ENCODE data around the gene ZIK1.
A peak's percentile ranks its signal among the peaks of the same experiment; 100 is the strongest.

Gene ZIK1

DNA sequence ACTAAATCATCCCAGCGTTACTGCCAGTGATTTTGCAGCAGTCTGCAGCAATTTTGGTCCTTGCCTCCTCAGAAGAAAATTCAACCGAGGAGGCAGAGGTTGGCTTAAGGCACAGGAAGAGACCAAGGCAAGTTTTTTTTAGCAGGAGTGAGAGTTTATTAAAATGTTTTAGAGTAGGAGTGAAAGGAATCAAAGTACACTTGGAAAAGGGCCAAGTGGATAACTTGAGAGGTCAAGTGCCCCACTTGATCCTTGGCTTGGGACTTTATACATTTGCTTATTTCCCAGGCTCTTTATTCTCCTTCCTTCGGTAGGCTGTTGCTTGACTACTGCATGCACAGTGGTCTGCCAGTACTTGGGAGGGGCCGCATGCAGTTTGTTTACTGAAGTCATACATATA lies 27.2 kb downstream of the ZIK1 start:
- no peak for DNase-seq (ENCODE audit: low spot score)

DNA sequence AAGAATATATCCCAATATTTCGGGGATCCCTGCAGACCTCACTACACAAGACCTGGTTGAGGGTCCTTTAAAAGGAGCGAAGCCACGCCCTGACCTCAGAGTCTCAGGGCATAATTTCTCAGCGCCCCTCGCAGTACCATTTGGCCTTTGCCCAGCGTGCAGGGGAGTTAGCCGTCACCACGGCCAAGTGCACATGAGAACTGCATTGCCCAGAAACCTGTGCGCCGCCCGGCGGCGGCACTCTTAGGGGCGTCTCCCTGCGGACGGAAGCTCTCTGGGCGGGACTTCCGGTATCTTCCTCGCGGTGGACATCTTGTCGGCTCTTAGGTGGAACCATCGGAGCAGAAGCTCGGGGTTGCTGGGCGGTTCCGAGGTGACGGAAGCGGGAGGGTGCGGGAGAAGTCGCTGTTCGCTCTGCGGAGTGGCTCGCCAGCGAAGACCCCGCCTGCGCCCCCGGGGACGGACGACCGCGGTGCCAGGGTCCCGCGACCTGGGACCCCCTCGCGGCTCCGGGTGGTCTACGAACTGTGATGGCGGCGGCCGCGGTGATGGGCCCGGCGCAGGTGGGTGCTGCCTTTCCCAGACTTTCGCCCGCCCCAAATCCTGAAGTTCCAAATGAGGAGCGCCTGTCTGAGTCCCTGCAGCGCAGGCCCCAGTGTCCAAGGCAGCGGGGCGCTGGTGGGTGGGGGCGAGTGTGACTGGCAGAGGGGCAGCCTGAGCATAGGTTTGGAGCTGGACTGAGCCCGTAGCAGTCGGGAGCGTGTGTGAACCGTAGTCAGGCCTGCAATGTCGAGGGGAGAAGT lies 30.2 kb downstream of the ZIK1 start, which contains the start of gene ZNF134:
Gene ZNF134 (plus strand): TSS at position 302 of the 803 bp plus-strand sequence. CDS start 5,227 bp downstream, outside the sequence.
- no peak for DNase-seq (ENCODE audit: low spot score)

DNA sequence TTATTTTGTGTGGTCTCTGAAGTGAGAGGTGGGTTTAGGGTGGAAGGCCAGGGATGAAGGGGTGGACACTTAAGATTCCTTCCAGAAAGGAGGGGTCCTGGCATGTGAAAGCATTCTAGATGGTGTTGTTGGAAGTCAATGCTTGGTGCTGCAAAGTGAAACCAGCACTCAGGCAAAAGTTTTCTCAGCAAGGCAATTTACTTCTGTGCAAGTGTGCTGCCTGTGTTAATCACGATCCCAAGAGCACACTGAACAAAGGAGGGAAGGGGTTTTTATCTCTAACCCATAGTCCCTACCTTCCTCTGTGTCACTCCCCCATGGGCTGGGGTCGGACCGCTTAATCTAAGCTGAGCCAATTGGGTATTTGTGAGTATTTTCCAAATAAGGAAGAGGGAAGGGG lies 31.4 kb downstream of the ZIK1 start:
- no peak for DNase-seq (ENCODE audit: low spot score)

DNA sequence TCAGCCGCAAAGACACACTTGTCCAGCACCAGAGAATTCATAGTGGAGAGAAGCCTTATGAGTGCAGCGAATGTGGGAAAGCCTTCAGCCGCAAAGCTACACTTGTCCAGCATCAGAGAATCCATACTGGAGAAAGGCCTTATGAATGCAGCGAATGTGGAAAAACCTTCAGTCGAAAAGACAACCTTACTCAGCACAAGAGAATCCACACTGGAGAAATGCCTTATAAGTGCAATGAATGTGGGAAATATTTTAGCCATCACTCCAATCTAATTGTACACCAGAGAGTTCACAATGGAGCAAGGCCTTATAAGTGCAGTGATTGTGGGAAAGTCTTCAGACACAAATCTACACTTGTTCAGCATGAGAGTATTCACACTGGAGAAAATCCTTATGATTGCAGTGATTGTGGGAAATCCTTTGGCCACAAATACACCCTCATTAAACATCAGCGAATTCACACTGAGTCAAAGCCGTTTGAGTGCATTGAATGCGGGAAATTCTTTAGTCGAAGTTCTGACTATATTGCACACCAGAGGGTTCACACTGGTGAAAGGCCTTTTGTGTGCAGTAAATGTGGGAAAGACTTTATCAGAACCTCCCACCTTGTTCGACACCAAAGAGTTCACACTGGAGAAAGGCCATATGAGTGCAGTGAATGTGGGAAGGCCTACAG lies 36.9 kb downstream of the ZIK1 start:
- DNase-seq (ENCODE audit: low spot score) = no peak

DNA sequence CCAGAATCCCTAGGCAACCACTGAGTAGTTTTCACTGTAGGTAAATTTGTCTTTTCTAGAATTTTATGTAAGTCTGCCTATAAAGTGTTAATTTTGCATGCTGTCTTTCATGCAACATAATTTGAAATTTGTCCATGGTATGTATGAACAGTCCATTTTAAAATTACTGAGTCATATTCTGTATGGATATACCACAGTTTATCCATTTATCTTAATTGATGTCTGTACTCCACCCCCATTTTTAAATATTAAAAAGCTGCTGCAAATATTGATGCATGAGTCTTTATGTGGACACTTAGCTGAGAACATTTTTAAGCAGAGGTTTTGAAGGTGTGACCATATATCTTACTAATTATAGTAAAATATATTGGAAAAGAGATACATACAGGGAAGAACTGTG lies 39.1 kb downstream of the ZIK1 start:
- no peak for DNase-seq (ENCODE audit: low spot score)

DNA sequence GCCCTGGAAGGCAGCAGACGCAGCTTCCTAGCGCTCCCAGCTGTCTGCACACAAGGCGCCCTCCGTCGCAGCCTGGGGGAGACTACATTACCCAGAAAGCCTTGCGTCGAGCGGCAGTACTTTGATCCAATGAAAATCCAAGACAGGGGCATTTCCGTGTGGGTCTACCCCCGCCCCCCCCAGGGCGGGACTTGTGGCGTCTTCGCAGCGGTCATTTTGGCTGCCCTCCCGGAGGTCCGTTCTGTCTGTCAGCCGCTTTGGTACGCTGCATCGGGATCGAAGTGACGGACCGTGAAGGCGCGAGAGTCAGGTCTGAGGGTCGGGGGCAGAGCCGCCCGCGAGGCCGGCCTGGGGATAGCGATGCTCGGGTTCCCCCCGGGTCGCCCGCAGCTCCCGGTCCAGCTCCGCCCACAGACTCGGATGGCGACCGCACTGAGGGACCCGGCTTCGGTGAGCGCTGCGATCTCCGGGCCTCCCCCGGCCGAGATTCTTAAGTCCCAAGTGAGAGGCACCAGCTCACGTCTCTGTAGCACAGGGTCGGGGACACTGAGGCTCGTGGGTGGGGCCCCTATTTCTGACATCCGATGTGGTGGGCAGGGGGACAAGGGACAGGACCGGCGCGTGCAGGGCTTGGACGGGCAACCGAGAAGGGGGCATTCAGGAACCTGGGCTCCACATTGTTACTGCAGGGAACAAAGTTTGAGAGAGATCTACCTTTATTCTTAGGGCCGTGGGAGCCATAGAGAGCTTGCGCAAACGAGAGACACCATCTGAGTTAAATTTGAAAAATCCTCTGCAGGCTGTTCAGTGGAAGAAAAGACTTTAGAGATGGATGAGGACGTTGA lies 49.3 kb downstream of the ZIK1 start, which contains the start of gene ZNF211:
Gene ZNF211 (plus strand): TSS at position 182 of the 845 bp plus-strand sequence. CDS start 179 bp downstream, at position 361.
- peak; percentile 16 for DNase-seq (ENCODE audit: low spot score)

DNA sequence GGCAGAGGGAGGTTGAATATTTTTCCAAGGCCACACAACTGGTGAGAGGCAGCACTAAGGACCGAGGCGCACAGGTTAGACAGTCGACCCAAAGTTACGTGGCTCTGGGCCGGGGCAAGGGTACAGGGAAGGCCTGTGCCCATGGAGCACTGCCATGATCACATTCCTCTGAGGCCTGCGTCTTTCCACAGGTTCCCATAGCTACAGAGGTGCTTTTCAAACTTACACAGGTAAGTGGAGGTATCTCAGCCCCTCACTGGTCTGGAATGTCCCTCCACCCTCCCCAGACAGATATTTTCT lies 49.8 kb downstream of the ZIK1 start:
- no peak for DNase-seq (ENCODE audit: low spot score)

DNA sequence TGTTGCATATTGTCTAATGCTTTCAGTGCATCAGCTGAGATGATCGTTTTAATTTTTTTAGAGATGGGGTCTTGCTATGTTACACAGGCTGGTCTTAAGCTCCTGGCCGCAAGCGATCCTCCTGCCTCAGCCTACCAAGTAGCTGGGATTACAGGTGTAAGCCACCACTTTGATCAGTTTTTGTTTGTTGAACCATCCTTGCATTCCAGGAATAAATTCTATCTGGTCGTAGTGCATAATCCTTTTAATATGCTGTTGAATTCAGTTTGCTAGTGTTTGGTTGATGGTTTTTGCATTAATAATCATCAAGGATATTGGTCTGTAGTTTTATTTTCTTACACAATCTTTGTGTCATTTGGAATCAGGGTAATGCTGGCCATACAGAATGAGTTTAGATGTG lies 53.4 kb downstream of the ZIK1 start:
- no peak for DNase-seq (ENCODE audit: low spot score)

DNA sequence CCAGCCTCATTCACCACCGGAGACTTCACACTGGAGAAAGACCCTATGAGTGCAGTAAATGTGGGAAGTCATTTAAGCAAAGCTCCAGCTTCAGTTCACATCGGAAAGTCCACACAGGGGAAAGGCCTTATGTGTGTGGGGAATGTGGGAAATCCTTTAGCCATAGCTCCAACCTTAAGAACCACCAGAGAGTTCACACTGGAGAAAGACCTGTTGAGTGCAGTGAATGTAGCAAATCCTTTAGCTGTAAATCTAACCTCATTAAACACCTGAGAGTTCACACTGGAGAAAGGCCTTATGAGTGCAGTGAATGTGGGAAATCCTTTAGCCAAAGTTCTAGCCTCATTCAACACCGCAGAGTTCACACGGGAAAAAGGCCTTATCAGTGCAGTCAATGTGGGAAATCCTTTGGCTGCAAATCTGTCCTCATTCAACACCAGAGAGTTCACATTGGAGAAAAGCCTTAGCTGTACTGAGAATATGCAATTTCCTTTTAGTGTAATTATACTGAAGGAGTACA lies 57.8 kb downstream of the ZIK1 start:
- no peak for DNase-seq (ENCODE audit: low spot score)

DNA sequence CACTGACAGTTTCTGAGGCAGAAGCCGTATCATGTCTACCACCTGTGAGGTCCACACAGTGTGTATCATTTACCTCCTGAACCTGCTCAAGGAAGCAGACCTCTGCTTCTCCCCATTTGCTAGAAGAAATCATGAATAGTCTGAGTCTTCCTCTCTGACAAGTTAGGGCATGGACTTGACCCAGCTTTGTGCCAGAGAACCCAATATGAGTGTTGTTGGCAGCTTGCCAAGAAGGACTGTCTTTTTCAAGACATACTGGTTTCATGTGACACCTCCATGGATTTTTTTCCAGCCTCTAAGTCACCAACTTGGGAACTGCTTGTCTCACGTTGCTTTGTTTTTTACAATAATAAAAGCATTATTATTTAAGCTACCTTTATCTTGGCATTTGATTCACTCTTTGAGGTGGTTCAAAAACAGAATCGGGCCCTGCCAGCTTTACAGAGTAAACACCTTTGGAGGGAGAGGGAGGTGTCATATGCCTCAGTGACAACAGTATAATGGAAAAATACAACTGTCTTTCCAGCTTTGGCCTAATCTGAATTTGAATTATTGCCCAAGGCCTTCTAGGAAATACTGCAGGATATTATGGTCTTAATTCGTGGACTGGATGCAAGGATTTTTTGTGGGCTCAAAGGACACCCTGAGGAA lies 58.6 kb downstream of the ZIK1 start:
- DNase-seq (ENCODE audit: low spot score) = no peak

Data from LoVo (cell line).